HUDEP-2 (cell line): ENCODE data around the gene ZNF268.

Source experiments
- DNase-seq, 76 experiments: peaks; one replicate each; lab custom pipeline; 2025; ENCODE audit not compliant: unreplicated experiment in 76 of 76; lab: John Stamatoyannopoulos, UW

ZNF268 gene

GRCh38 chr12:133181238-133181959, at the start of gene ZNF268:
ZNF268 (plus strand) TSS chr12:133181495; CDS start chr12:133181998, 503 bp downstream.
- peak; percentile 26 to 96 (median 89) for DNase-seq

- peak in 1 of 76 experiments; percentile 0 for DNase-seq
These were observed 45.5 kb upstream of the ZNF268 start for GRCh38 chr12:133135747-133136146.

GRCh38 chr12:133145981-133146380, 35.3 kb upstream of the ZNF268 start:
- no peak for DNase-seq

GRCh38 chr12:133156125-133156690, 25.1 kb upstream of the ZNF268 start:
- no peak for DNase-seq

- no peak for DNase-seq
These were observed 15.5 kb upstream of the ZNF268 start for GRCh38 chr12:133165776-133166175.

GRCh38 chr12:133172491-133172890, 8.8 kb upstream of the ZNF268 start:
- no peak for DNase-seq

GRCh38 chr12:133174901-133175300, 6.4 kb upstream of the ZNF268 start:
- DNase-seq = no peak

GRCh38 chr12:133180669-133181068, 626 bp upstream of the ZNF268 start:
- no peak for DNase-seq

GRCh38 chr12:133190176-133190575, 8.9 kb downstream of the ZNF268 start:
- no peak for DNase-seq

GRCh38 chr12:133192847-133193246, 11.6 kb downstream of the ZNF268 start:
- no peak for DNase-seq

- DNase-seq = no peak
These were observed 20.6 kb downstream of the ZNF268 start for GRCh38 chr12:133201888-133202287.

GRCh38 chr12:133202493-133203343, 21.4 kb downstream of the ZNF268 start:
- no peak for DNase-seq

GRCh38 chr12:133203344-133204263, 22.3 kb downstream of the ZNF268 start:
- DNase-seq = no peak

- no peak for DNase-seq
These were observed 22.9 kb downstream of the ZNF268 start for GRCh38 chr12:133204264-133204603.

GRCh38 chr12:133206390-133206789, 25.1 kb downstream of the ZNF268 start:
- DNase-seq = no peak

- no peak for DNase-seq
These were observed 34.4 kb downstream of the ZNF268 start for GRCh38 chr12:133215724-133216123.

GRCh38 chr12:133217219-133217618, 35.9 kb downstream of the ZNF268 start:
- no peak for DNase-seq

GRCh38 chr12:133220521-133220920, 39.2 kb downstream of the ZNF268 start:
- no peak for DNase-seq

- DNase-seq = no peak
These were observed 39.9 kb downstream of the ZNF268 start for GRCh38 chr12:133221241-133221640.

GRCh38 chr12:133222211-133222610, 40.9 kb downstream of the ZNF268 start:
- DNase-seq = no peak

- DNase-seq = no peak
These were observed 44.2 kb downstream of the ZNF268 start for GRCh38 chr12:133225527-133225926.
